IMR-90 (cell line): Measurements from ENCODE around the gene SCN8A. TPM values are rescaled to one million over a fixed set of nuclear protein-coding genes. Genes with fewer than 3 reads are reported as not detected.
A peak's percentile ranks its signal among the peaks of the same experiment; 100 is the strongest.

Experiments
- ATAC-seq: fragments of 200-7000 bp; cut with Tn5 transposase; 2 replicates; pipeline ENCODE4 v1.9.1; 2020; ENCODE audit warnings: low read depth, mild to moderate bottlenecking, moderate library complexity
- BruUV-seq: library from RNA; stranded (reverse); fragments of 400-500 nt; replicated peaks from 2 replicates; lab custom pipeline; 2021; lab: Mats Ljungman, UMichigan
- CTCF ChIA-PET: fragments of 300-600 bp; formaldehyde crosslinking; extraction: SDS; loops from one replicate; lab custom pipeline; 2021; ENCODE audit warnings: antibody characterized with exemption; lab: Yijun Ruan, JAX
- POLR2A ChIA-PET: fragments of 300-600 bp; sonication (Branson Sonifier 250); formaldehyde crosslinking; loops from one replicate; lab custom pipeline; 2022; ENCODE audit warnings: antibody characterized with exemption; ENCODE audit not compliant: unreplicated experiment; lab: Charles Lee
- DNase-seq: peaks from one replicate; pipeline ENCODE4 v3.0.0; 2013
- H2AFZ ChIP-seq: replicated peaks from 2 replicates; pipeline ENCODE3; 2013; ENCODE audit warnings: low read length, mild to moderate bottlenecking; ENCODE audit not compliant: poor library complexity
- H2AK5ac ChIP-seq: 2 replicates; pipeline ENCODE4 v1.6.1; 2013; ENCODE audit warnings: low read depth, low read length, inconsistent platforms
- H2AK9ac ChIP-seq: replicated peaks from 2 replicates; pipeline ENCODE3; 2013; ENCODE audit warnings: mild to moderate bottlenecking, low read depth, low read length, moderate library complexity; ENCODE audit not compliant: poor library complexity
- H2BK120ac ChIP-seq: 2 replicates; pipeline ENCODE4 v1.6.1; 2013; ENCODE audit warnings: low read depth, low read length, inconsistent platforms
- H2BK15ac ChIP-seq: 3 replicates; pipeline ENCODE4 v1.6.1; 2013; ENCODE audit warnings: low read depth, low read length, inconsistent platforms
- H2BK20ac ChIP-seq: 2 replicates; pipeline ENCODE4 v1.6.1; 2013; ENCODE audit warnings: low read depth, mild to moderate bottlenecking, inconsistent platforms, low read length, moderate library complexity
- H2BK5ac ChIP-seq: 2 replicates; pipeline ENCODE4 v1.6.1; 2013; ENCODE audit warnings: mild to moderate bottlenecking, low read depth, low read length, inconsistent platforms; ENCODE audit not compliant: poor library complexity, severe bottlenecking
- H3K14ac ChIP-seq: replicated peaks from 2 replicates; pipeline ENCODE4 v1.6.1; 2013; ENCODE audit warnings: low read depth, low read length, inconsistent platforms
- H3K18ac ChIP-seq: 2 replicates; pipeline ENCODE4 v1.6.1; 2013; ENCODE audit warnings: low read depth, low read length, control low read depth
- H3K23ac ChIP-seq: 2 replicates; pipeline ENCODE4 v1.6.1; 2013; ENCODE audit warnings: low read depth, low read length, inconsistent platforms
- H3K27ac ChIP-seq: 2 replicates; pipeline ENCODE4 v1.5.1; 2013; ENCODE audit warnings: mild to moderate bottlenecking, control low read depth, low read length; ENCODE audit not compliant: insufficient read depth
- H3K27me3 ChIP-seq: 2 replicates; pipeline ENCODE4 v1.6.1; 2013; ENCODE audit warnings: low read length; ENCODE audit not compliant: control insufficient read depth, insufficient read depth
- H3K36me3 ChIP-seq: 2 replicates; pipeline ENCODE4 v1.6.1; 2013; ENCODE audit warnings: low read length, mixed read lengths; ENCODE audit not compliant: control insufficient read depth, insufficient read depth
- H3K4ac ChIP-seq: 2 replicates; pipeline ENCODE4 v1.6.1; 2013; ENCODE audit warnings: low read depth, low read length, inconsistent platforms
- H3K4me1 ChIP-seq: 2 replicates; pipeline ENCODE4 v1.6.1; 2013; ENCODE audit warnings: low read length, mixed read lengths; ENCODE audit not compliant: control insufficient read depth, insufficient read depth
- H3K4me2 ChIP-seq: 2 replicates; pipeline ENCODE4 v1.6.1; 2013; ENCODE audit warnings: low read depth, mild to moderate bottlenecking, control low read depth, low read length, moderate library complexity
- H3K4me3 ChIP-seq: 2 replicates; pipeline ENCODE4 v1.5.1; 2013; ENCODE audit warnings: low read depth, mild to moderate bottlenecking, control low read depth, low read length, moderate library complexity; ENCODE audit not compliant: insufficient read depth
- H3K56ac ChIP-seq: 2 replicates; pipeline ENCODE4 v1.6.1; 2013; ENCODE audit warnings: low read length, inconsistent platforms; ENCODE audit not compliant: insufficient read depth; ENCODE audit errors: extremely low read depth
- H3K79me1 ChIP-seq, 2 experiments: 2 replicates each; pipeline ENCODE4 v1.6.1; 2013; ENCODE audit warnings: low read length in 2 of 2, inconsistent platforms in 1 of 2, low read depth in 1 of 2
- H3K9ac ChIP-seq: 2 replicates; pipeline ENCODE4 v1.6.1; 2013; ENCODE audit warnings: low read depth, low read length, control low read depth
- H3K9me1 ChIP-seq: 2 replicates; pipeline ENCODE4 v1.6.1; 2013; ENCODE audit warnings: low read length, inconsistent platforms; ENCODE audit not compliant: insufficient read depth
- H3K9me3 ChIP-seq: 2 replicates; pipeline ENCODE4 v1.6.1; 2013; ENCODE audit warnings: low read length; ENCODE audit not compliant: control insufficient read depth, insufficient read depth
- H4K20me1 ChIP-seq: 2 replicates; pipeline ENCODE4 v1.6.1; 2013; ENCODE audit warnings: low read length, inconsistent platforms; ENCODE audit not compliant: insufficient read depth
- H4K5ac ChIP-seq: 2 replicates; pipeline ENCODE4 v1.6.1; 2013; ENCODE audit warnings: mild to moderate bottlenecking, low read depth, low read length, control low read depth
- H4K8ac ChIP-seq, 2 experiments: 2 replicates each; pipeline ENCODE4 v1.6.1; 2013; ENCODE audit warnings: low read depth in 2 of 2, low read length in 2 of 2, control low read depth in 1 of 2, inconsistent platforms in 1 of 2
- H4K91ac ChIP-seq: 2 replicates; pipeline ENCODE4 v1.6.1; 2013; ENCODE audit warnings: low read depth, low read length, inconsistent platforms; ENCODE audit not compliant: insufficient read depth
- BHLHE40 ChIP-seq: fragments of 150-350 bp; IDR thresholded peaks from 2 replicates; pipeline ENCODE4 v1.6.1; 2016; ENCODE audit warnings: mild to moderate bottlenecking, low read depth, low read length
- CEBPB ChIP-seq: IDR thresholded peaks from 2 replicates; pipeline ENCODE4 v1.6.1; 2012; ENCODE audit warnings: low read depth, low read length, improper control_type of control experiment
- CHD1 ChIP-seq: IDR thresholded peaks from 2 replicates; pipeline ENCODE4 v1.6.1; 2012; ENCODE audit warnings: low read depth, low read length, improper control_type of control experiment
- FOS ChIP-seq: fragments of 150-350 bp; IDR thresholded peaks from 2 replicates; pipeline ENCODE4 v1.6.1; 2016; ENCODE audit warnings: low read depth, low read length
- MAFK ChIP-seq: IDR thresholded peaks from 2 replicates; pipeline ENCODE4 v1.6.1; 2012; ENCODE audit warnings: low read depth, low read length, improper control_type of control experiment
- MAZ ChIP-seq: IDR thresholded peaks from 2 replicates; pipeline ENCODE4 v1.6.1; 2012; ENCODE audit warnings: low read depth, mild to moderate bottlenecking, low read length, improper control_type of control experiment, moderate library complexity, borderline replicate concordance
- MXI1 ChIP-seq: IDR thresholded peaks from 2 replicates; pipeline ENCODE4 v1.6.1; 2012; ENCODE audit warnings: low read depth, mild to moderate bottlenecking, low read length, moderate library complexity, borderline replicate concordance
- NFE2L2 ChIP-seq: fragments of 150-350 bp; IDR thresholded peaks from 2 replicates; pipeline ENCODE4 v1.6.1; 2016; ENCODE audit warnings: low read depth, mild to moderate bottlenecking, low read length
- RAD21 ChIP-seq: IDR thresholded peaks from 2 replicates; pipeline ENCODE4 v1.6.1; 2012; ENCODE audit warnings: low read length, improper control_type of control experiment
- RCOR1 ChIP-seq: IDR thresholded peaks from 2 replicates; pipeline ENCODE4 v1.6.1; 2012; ENCODE audit warnings: mild to moderate bottlenecking, low read length, improper control_type of control experiment; ENCODE audit not compliant: insufficient replicate concordance
- RFX5 ChIP-seq: IDR thresholded peaks from 2 replicates; pipeline ENCODE4 v1.8.0; 2012; ENCODE audit warnings: low read depth, mild to moderate bottlenecking, low read length, moderate library complexity
- WGBS, 2 experiments: methylation state at CpG; one replicate each; pipeline versions ENCODE4 v1.1.5 to v1.1.7; 2013; ENCODE audit warnings: missing lambda C conversion rate in 2 of 2; ENCODE audit not compliant: insufficient read length in 1 of 2; ENCODE audit errors: extremely low coverage in 2 of 2; 5-methylcytosine and 5-hydroxymethylcytosine counted together
- dilution Hi-C: fragments of 300-500 bp; cut with HindIII; formaldehyde crosslinking; loops from one replicate; pipeline ENCODE4 v1.14.3; 2018; ENCODE audit warnings: low sequenced_read_pairs; ENCODE audit not compliant: unreplicated experiment
- in situ Hi-C: fragments of 300-500 bp; cut with MboI; formaldehyde crosslinking; loops from 3 replicates; pipeline ENCODE4 v1.14.3; 2019; ENCODE audit warnings: low sequenced_read_pairs, inconsistent platforms, mixed read lengths
- intact Hi-C: fragments of 100-400 bp; cut with micrococcal nuclease; formaldehyde crosslinking; loops from 2 replicates; pipeline ENCODE4 v1.10.0; 2022
- polyA plus RNA-seq, 3 experiments: library from polyadenylated mRNA; depleted of rRNA; stranded (reverse); fragments of >200 nt; gene quantifications; 2 replicates each; pipeline ENCODE4 v1.2.3, GENCODE V29; 2012; ENCODE audit warnings: low replicate concordance in 1 of 3
- total RNA-seq: library from RNA; depleted of rRNA; stranded (reverse); fragments of >200 nt; gene quantifications from 2 replicates; pipeline ENCODE4 v1.2.3, GENCODE V29; 2012
- TF ChIP-seq, protein P1 (sequence below): conservative IDR thresholded peaks from 2 replicates; pipeline ENCODE4 v1.5.1; 2012; ENCODE audit warnings: mild to moderate bottlenecking, low read depth, low read length, improper control_type of control experiment
- TF ChIP-seq, protein P2 (sequence below): fragments of 150-350 bp; IDR thresholded peaks from 2 replicates; pipeline ENCODE4 v1.6.1; 2016; ENCODE audit warnings: low read depth, mild to moderate bottlenecking, low read length, moderate library complexity, borderline replicate concordance
- TF ChIP-seq, protein P3 (sequence below): fragments of 150-350 bp; IDR thresholded peaks from 2 replicates; pipeline ENCODE4 v1.6.1; 2017; ENCODE audit warnings: mild to moderate bottlenecking, antibody characterized with exemption, low read length, low read depth

SCN8A gene
- total and polyA plus RNA-seq, 2 of the 4 experiments (the other 2 are of a cell fraction): 6.9 to 19.7 TPM

DNA sequence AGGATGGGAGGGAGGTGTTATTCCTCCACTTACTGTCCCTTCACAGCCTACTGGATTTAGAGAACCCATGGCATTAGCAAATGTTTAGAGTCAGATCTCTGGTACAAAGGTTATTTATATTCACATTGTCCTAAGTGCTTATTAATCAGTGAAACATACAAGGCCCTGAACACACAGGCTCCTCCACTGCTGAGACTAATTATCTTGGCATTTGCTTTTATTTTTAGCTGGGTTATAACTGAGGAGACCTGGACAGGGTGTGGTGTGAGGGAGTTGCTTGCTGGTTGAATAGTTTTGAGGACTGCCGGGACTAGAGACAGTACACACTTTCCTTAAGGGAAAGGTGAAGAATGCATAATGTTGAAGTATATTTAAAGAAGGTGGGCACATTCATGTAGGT is 180.0 kb downstream of the SCN8A start:
- H4K91ac ChIP-seq: no peak overlapping the region
- H3K14ac ChIP-seq: no peak overlapping the region; the same call in 1 of the 2 replicates
- H3K27me3 ChIP-seq: no peaks in the 10 kb centered on the region
- ATAC-seq: peak; percentile 27
- H3K9me3 ChIP-seq: peaks cover 8% of the 10 kb centered on the region
- 75% methylated on average over 1 of the region's 1 CpG; no CpG with 5 or more reads in 1 of the 2 experiments for WGBS, 2 experiments
- H3K4me2 ChIP-seq: no peak overlapping the region; the same call in 1 of the 2 replicates
- no peak overlapping the region for H3K4me3 ChIP-seq
- H3K23ac ChIP-seq: peak overlapping the region; percentile 31; the same call in 1 of the 2 replicates
- H2BK120ac ChIP-seq: no peak overlapping the region; the same call in 1 of the 2 replicates
- no peak overlapping the region; the same call in 1 of the 2 replicates for H4K5ac ChIP-seq
- H3K9me1 ChIP-seq: peaks cover 14% of the 10 kb centered on the region
- H2AK5ac ChIP-seq: no peak overlapping the region; the same call in 1 of the 2 replicates
- no TSS peak for BruUV-seq
- no peak overlapping the region for H2AFZ ChIP-seq
- no peak for DNase-seq
- no peak overlapping the region for H3K4ac ChIP-seq
- dilution Hi-C loops (no loop called here), intact Hi-C loops (no loop called here), in situ Hi-C loops (no loop called here)
- H3K4me1 ChIP-seq: peaks cover 7% of the 10 kb centered on the region
- peaks cover 4% of the 10 kb centered on the region; the same call in 1 of the 2 replicates for H4K20me1 ChIP-seq
- H3K9ac ChIP-seq: no peak overlapping the region
- 0 out of 4 replicates have a peak, but pooled peaks cover 0 to 3% of the 10 kb centered on the region in 2 experiments for H3K79me1 ChIP-seq
- peak overlapping the region; percentile 24 for H2BK5ac ChIP-seq
- H3K18ac ChIP-seq: no peak overlapping the region
- H3K36me3 ChIP-seq: peaks cover 12% of the 10 kb centered on the region
- no peak overlapping the region for H3K27ac ChIP-seq
- 0 out of 2 replicates have a peak overlapping the region, but pooled peaks have one; percentile 26 for H2BK20ac ChIP-seq
- CTCF ChIA-PET: interaction anchor here (0.5 to 0.6 kb wide), 2 partner anchors 15 to 87 kb away, joined by 3 read pairs; no protein-coding TSS in a partner anchor
- TF ChIP-seq CHD1 (no peak), MAFK (no peak), RCOR1 (no peak), RFX5 (no peak), FOS (no peak), CEBPB (no peak), MAZ (no peak), MXI1 (no peak), NFE2L2 (no peak), BHLHE40 (no peak), RAD21 (no peak)
- TF ChIP-seq, protein P1, sequence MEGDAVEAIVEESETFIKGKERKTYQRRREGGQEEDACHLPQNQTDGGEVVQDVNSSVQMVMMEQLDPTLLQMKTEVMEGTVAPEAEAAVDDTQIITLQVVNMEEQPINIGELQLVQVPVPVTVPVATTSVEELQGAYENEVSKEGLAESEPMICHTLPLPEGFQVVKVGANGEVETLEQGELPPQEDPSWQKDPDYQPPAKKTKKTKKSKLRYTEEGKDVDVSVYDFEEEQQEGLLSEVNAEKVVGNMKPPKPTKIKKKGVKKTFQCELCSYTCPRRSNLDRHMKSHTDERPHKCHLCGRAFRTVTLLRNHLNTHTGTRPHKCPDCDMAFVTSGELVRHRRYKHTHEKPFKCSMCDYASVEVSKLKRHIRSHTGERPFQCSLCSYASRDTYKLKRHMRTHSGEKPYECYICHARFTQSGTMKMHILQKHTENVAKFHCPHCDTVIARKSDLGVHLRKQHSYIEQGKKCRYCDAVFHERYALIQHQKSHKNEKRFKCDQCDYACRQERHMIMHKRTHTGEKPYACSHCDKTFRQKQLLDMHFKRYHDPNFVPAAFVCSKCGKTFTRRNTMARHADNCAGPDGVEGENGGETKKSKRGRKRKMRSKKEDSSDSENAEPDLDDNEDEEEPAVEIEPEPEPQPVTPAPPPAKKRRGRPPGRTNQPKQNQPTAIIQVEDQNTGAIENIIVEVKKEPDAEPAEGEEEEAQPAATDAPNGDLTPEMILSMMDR: no peak
- TF ChIP-seq, protein P2, sequence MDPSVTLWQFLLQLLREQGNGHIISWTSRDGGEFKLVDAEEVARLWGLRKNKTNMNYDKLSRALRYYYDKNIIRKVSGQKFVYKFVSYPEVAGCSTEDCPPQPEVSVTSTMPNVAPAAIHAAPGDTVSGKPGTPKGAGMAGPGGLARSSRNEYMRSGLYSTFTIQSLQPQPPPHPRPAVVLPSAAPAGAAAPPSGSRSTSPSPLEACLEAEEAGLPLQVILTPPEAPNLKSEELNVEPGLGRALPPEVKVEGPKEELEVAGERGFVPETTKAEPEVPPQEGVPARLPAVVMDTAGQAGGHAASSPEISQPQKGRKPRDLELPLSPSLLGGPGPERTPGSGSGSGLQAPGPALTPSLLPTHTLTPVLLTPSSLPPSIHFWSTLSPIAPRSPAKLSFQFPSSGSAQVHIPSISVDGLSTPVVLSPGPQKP: no peak
- TF ChIP-seq, protein P3, sequence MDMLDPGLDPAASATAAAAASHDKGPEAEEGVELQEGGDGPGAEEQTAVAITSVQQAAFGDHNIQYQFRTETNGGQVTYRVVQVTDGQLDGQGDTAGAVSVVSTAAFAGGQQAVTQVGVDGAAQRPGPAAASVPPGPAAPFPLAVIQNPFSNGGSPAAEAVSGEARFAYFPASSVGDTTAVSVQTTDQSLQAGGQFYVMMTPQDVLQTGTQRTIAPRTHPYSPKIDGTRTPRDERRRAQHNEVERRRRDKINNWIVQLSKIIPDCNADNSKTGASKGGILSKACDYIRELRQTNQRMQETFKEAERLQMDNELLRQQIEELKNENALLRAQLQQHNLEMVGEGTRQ: no peak
- H2BK15ac ChIP-seq: no peak overlapping the region
- no peak overlapping the region for H2AK9ac ChIP-seq
- H3K56ac ChIP-seq: no peak overlapping the region
- no peak overlapping the region for H4K8ac ChIP-seq
- POLR2A ChIA-PET: no interaction called here
